Hepatocyte (in vitro differentiated cells): ENCODE measurements around the gene MAPK1. TPM values are rescaled to one million over a fixed set of nuclear protein-coding genes. Genes with fewer than 3 reads are reported as not detected.

ENCODE experiments used
- DNase-seq: peaks from one replicate; pipeline ENCODE4 v3.0.0-alpha.2; 2016; ENCODE audit warnings: low spot score
- H2AFZ ChIP-seq: fragments of 200-600 bp; sonication (generic); 2 replicates; pipeline ENCODE4 v1.6.0; 2016; ENCODE audit warnings: antibody characterized with exemption, mild to moderate bottlenecking
- H3K27ac ChIP-seq: fragments of 200-600 bp; sonication (generic); 2 replicates; pipeline ENCODE4 v1.5.1; 2016; ENCODE audit warnings: mild to moderate bottlenecking
- H3K27me3 ChIP-seq: fragments of 200-600 bp; sonication (generic); 2 replicates; pipeline ENCODE4 v1.6.1; 2016
- H3K36me3 ChIP-seq: fragments of 200-600 bp; sonication (generic); replicated peaks from 2 replicates; pipeline ENCODE4 v1.5.1; 2016; ENCODE audit warnings: low read depth; ENCODE audit not compliant: insufficient read depth
- H3K4me1 ChIP-seq: fragments of 200-600 bp; sonication (generic); 2 replicates; pipeline ENCODE4 v1.5.1; 2016; ENCODE audit warnings: mild to moderate bottlenecking, moderate library complexity; ENCODE audit not compliant: insufficient read depth
- H3K4me2 ChIP-seq: fragments of 200-600 bp; sonication (generic); 2 replicates; pipeline ENCODE4 v1.6.0; 2016
- H3K4me3 ChIP-seq: fragments of 200-600 bp; sonication (generic); 2 replicates; pipeline ENCODE4 v1.5.1; 2016; ENCODE audit warnings: mild to moderate bottlenecking
- H3K79me2 ChIP-seq: fragments of 200-600 bp; sonication (generic); 2 replicates; pipeline ENCODE4 v1.6.0; 2017; ENCODE audit warnings: mild to moderate bottlenecking
- H3K9me2 ChIP-seq: fragments of 200-600 bp; sonication (generic); replicated peaks from 2 replicates; pipeline ENCODE4 v1.6.0; 2017; ENCODE audit warnings: mild to moderate bottlenecking; ENCODE audit not compliant: insufficient read depth
- H3K9me3 ChIP-seq: fragments of 200-600 bp; sonication (generic); 2 replicates; pipeline ENCODE4 v1.5.1; 2016; ENCODE audit warnings: low read depth, mild to moderate bottlenecking
- H4K20me1 ChIP-seq: fragments of 200-600 bp; sonication (generic); 2 replicates; pipeline ENCODE4 v1.6.0; 2016; ENCODE audit warnings: mild to moderate bottlenecking; ENCODE audit not compliant: insufficient read depth, poor library complexity, severe bottlenecking
- CTCF ChIP-seq: fragments of 200-600 bp; sonication (generic); IDR thresholded peaks from 2 replicates; pipeline ENCODE4 v1.5.1; 2016; ENCODE audit warnings: antibody characterized with exemption, mild to moderate bottlenecking; ENCODE audit not compliant: poor library complexity
- EZH2 ChIP-seq: fragments of 200-600 bp; sonication (generic); IDR thresholded peaks from 2 replicates; pipeline ENCODE4 v1.6.1; 2016; ENCODE audit warnings: antibody characterized with exemption, mild to moderate bottlenecking, borderline replicate concordance
- EZH2phosphoT487 ChIP-seq: fragments of 200-600 bp; sonication (generic); IDR thresholded peaks from one replicate; pipeline ENCODE4 v1.6.1; 2018; ENCODE audit warnings: antibody characterized with exemption, mild to moderate bottlenecking, low read depth, moderate library complexity; ENCODE audit not compliant: unreplicated experiment, severe bottlenecking
- WGBS: methylation state at CpG from one replicate; pipeline ENCODE4 v1.1.6; 2016; ENCODE audit warnings: low lambda C conversion rate; ENCODE audit errors: missing lambda C conversion rate; 5-methylcytosine and 5-hydroxymethylcytosine counted together
- polyA plus RNA-seq: library from polyadenylated mRNA; unstranded; fragments of >200 nt; fragmentation: Nextera tagmentation; extraction: Ambion mirVana; gene quantifications from 2 replicates; pipeline ENCODE4 v1.2.1, GENCODE V29; 2016
- total RNA-seq: library from RNA; depleted of rRNA; stranded (reverse); fragments of >200 nt; gene quantifications from 2 replicates; pipeline ENCODE4 v1.2.3, GENCODE V29; 2014

The MAPK1 gene
- total and polyA plus RNA-seq, 2 experiments from 2014 or later, result 52.2 to 74.5 TPM

DNA sequence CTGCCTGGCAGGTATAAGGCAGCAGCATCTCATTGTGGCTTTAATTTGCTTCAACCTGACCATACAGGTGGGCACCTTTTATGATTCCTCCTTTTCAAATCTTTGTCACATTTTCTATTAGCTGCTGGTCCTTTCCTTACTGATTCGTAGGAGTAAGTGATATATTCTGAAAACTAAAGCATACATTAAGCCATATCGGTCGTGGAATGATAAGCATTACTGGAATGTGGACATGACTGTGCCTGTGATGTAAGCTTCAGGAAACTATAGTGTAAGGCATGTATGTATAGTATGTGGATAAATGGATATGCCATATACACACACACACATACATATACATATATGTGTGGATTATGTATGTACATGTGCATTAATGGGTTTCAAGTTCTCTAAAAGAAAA, 152.7 kb downstream of the MAPK1 start:
- no peaks in the 10 kb centered on the region for H4K20me1 ChIP-seq
- WGBS, result 57% methylated on average over 3 of the region's 3 CpGs
- H3K4me1 ChIP-seq, result no peaks in the 10 kb centered on the region
- no peak overlapping the region for H3K4me3 ChIP-seq
- H3K27me3 ChIP-seq, result no peaks in the 10 kb centered on the region
- H3K9me3 ChIP-seq, result no peaks in the 10 kb centered on the region
- no peaks in the 10 kb centered on the region for H3K9me2 ChIP-seq
- no peak overlapping the region for H2AFZ ChIP-seq
- H3K27ac ChIP-seq, result no peak overlapping the region
- no peaks in the 10 kb centered on the region for H3K79me2 ChIP-seq
- no peaks in the 10 kb centered on the region for H3K36me3 ChIP-seq
- TF ChIP-seq CTCF, result no peak
- TF ChIP-seq EZH2, result no peak
- no peak for TF ChIP-seq EZH2phosphoT487
- H3K4me2 ChIP-seq, result no peak overlapping the region
- DNase-seq, result no peak

DNA sequence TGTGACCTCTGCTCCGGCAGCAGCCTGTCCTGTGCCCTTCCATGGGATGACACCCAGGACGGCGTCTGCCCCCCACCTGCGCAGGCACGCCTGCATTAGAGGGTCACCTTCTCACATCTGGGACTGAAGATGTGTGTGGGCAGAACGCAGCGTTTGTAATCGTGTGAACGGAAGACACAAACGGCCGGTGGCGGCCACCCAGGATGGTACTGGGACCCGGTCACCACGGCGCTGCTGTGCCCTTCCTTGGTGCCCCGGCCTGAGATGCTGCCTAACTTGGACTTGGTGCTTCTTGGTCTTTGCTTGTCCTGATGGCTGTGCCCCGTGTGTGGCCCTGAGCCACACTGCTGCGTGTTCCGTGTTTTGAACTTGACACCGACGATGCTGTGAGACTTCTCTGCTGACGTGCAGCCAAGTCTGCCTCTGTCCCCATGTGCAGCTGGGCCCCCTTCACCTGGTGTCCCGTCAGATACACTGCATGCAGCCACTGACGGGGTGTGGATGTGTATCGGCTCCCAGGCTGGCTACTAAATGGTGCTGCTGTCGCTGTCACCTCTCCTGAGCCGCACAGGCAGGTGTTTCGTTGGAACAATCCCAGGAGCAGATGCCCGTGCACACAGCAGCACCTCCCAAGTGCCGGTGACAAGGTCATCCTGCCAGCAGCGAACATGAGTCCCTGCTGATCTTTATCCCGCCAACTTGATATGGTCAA, 153.2 kb downstream of the MAPK1 start:
- TF ChIP-seq EZH2phosphoT487 (no peak), CTCF (no peak), EZH2 (no peak)
- no peak overlapping the region for H3K4me3 ChIP-seq
- 87% methylated on average over 31 of the region's 32 CpGs for WGBS
- no peaks in the 10 kb centered on the region for H3K79me2 ChIP-seq
- H3K27me3 ChIP-seq, result no peaks in the 10 kb centered on the region
- DNase-seq, result no peak
- no peak overlapping the region for H2AFZ ChIP-seq
- H4K20me1 ChIP-seq, result no peaks in the 10 kb centered on the region
- H3K9me3 ChIP-seq, result no peaks in the 10 kb centered on the region
- no peak overlapping the region for H3K4me2 ChIP-seq
- no peaks in the 10 kb centered on the region for H3K9me2 ChIP-seq
- H3K27ac ChIP-seq, result no peak overlapping the region
- H3K36me3 ChIP-seq, result no peaks in the 10 kb centered on the region
- no peaks in the 10 kb centered on the region for H3K4me1 ChIP-seq

- no peaks in the 10 kb centered on the region for H3K4me1 ChIP-seq
- no peaks in the 10 kb centered on the region for H3K79me2 ChIP-seq
- no peak overlapping the region for H3K4me3 ChIP-seq
- H4K20me1 ChIP-seq, result no peaks in the 10 kb centered on the region
- H3K27me3 ChIP-seq, result no peaks in the 10 kb centered on the region
- H3K36me3 ChIP-seq, result no peaks in the 10 kb centered on the region
- no peaks in the 10 kb centered on the region for H3K9me2 ChIP-seq
- H3K27ac ChIP-seq, result no peak overlapping the region
- H2AFZ ChIP-seq, result no peak overlapping the region
- no peak overlapping the region for H3K4me2 ChIP-seq
- no peak for DNase-seq
- no peak for TF ChIP-seq CTCF
- TF ChIP-seq EZH2phosphoT487, result no peak
- TF ChIP-seq EZH2, result no peak
- 96% methylated on average over 8 of the region's 9 CpGs for WGBS
- no peaks in the 10 kb centered on the region for H3K9me3 ChIP-seq
These were observed 153.9 kb downstream of the MAPK1 start for GRCh38 chr22:21713428-21714058.
